Amniotic epithelial cell (primary cell): ENCODE data around the gene SCUBE1.

Experiments used
- DNase-seq: peaks from one replicate; pipeline ENCODE4 v3.0.0-alpha.2; 2010; ENCODE audit warnings: low read depth

Gene SCUBE1

DNA sequence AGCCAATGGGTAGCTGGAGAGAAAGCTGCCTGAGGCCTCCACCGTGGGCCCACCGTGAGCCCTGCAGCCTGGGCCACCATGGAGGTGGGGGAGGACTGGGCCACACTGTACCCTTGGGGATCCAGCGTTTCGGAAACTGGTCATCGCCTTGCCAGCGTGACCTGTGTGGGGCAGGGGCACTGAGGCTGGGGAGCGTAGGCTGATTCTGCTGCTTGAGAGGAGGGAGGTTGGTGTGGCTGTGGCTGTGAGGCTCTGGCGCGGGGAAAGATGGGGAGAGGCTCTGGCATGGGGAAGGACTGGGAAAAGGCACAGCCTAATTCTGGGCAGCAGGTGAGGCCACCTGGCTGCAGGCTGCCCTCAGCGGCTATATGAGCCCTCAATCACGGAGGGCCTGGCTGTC lies 143.6 kb downstream of the SCUBE1 start:
- DNase-seq = no peak

DNA sequence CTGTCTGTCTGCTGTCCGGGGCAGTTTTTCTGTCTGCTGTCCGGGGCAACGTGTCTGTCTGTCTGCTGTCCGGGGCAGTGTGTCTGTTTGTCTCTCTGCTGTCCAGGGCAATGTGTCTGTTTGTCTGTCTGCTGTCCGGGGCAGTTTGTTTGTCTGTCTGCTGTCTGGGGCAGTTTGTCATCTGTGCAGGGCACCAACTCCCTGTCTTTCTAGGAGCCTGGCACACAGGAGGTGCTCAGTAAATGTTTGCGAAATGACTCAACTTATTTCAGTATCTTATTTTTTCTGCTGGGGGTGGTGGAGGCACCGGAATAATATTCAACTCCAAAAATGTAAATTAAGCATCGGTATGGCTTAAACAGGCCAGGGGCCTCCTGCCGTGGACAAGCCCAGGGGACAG lies 144.2 kb downstream of the SCUBE1 start:
- no peak for DNase-seq

DNA sequence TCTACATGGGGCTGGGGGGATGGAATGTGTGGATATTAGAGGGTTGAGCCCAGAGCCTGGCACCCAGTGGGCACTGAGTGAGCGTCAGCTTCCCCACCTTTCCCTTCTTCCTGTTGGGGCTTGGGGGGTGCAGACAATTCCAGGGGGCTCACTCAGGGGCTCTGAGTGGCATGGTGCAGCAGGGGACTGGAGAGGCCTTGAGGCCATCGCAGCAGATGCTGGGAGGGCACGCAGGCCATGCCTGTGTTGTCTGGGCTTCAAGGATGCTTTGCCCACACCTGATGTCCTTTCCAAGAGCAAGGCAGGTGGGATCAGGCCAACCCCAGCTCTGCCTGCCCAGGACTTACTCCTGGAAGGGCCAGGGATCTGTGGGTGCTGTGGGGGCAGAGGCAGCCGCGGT lies 145.0 kb downstream of the SCUBE1 start:
- DNase-seq = no peak

DNA sequence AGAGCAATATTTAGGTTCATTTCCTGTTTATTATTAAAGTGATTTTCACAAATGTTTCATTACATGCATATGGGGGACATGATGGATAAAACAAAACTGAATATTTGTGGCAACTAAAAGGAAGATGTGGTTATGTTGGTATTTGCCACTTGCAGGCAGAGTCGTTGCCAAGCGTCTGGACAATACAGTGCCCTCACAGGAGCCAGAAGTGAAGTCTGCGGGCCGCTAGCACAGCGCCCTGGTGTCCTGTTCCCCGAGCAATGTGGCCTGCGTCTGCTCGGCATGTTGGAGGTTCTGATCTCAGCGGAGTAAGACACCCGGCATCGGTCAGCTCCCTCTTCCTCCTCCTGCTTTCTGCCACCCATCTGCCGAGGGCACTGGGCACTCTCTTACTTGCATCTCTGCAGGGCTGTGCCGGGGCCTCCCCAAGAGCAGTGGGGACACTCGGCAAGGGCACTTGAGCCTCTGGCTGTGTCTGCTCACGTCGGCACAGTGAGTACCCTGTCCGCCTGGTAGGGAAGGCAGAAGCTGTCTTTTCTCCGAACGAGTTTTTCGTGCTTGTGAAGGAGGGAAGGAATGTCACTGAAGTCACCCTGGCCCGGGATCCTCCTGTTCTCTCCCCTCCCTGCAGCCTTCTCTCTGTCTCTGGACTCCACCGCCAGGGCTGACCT lies 145.8 kb downstream of the SCUBE1 start:
- DNase-seq = no peak

DNA sequence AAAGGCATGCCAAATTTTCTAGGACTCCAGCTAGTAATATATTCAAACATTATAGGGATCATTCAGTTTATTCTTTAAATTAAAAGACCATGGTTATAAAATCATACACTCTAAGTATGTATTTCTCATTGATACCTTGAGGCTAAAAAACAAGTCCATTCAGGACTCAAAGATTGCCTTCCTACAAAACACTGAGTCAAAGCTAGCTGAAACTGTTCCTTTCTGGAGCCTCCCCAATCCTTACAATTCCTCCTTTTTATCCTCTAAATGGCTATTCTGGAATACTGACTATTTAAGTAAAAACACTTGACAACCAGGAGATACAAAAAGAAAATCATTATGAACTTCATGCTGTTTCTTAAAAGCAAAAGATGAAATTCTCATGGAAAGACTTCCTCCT lies 151.3 kb downstream of the SCUBE1 start:
- DNase-seq = no peak

DNA sequence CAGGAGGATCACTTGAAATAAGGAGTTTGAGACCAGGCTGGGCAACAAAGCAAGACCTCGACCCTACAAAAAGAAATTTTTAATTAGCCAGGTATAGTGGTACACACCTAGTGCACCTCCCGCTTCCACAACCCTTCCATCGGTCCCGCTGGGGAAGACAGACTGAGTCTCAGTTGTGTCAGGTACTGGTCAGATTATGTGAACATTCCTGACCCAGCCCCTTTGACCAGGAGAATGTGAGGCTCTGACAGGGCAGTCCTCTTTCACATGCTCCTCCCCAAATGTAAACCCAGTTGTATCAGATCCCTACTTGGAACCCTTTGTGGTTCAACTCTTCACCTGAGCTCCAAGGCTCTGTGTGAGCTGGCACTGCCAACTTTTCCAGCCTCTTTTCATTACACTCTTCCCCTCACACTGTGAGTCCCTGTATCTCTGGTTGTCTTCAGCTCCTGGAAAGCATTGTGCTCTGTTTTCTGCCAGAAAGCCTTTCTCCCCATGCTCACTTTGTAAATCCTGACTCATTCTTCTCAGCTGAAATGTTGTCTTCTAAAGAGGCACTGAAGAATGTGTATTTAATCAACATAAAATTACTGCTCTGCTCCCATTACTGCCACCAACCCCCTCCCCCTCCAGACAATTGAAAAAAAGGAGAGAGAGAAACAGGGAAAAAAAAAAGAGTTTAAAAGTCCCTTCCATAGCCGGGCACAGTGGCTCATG lies 154.2 kb downstream of the SCUBE1 start:
- no peak for DNase-seq

DNA sequence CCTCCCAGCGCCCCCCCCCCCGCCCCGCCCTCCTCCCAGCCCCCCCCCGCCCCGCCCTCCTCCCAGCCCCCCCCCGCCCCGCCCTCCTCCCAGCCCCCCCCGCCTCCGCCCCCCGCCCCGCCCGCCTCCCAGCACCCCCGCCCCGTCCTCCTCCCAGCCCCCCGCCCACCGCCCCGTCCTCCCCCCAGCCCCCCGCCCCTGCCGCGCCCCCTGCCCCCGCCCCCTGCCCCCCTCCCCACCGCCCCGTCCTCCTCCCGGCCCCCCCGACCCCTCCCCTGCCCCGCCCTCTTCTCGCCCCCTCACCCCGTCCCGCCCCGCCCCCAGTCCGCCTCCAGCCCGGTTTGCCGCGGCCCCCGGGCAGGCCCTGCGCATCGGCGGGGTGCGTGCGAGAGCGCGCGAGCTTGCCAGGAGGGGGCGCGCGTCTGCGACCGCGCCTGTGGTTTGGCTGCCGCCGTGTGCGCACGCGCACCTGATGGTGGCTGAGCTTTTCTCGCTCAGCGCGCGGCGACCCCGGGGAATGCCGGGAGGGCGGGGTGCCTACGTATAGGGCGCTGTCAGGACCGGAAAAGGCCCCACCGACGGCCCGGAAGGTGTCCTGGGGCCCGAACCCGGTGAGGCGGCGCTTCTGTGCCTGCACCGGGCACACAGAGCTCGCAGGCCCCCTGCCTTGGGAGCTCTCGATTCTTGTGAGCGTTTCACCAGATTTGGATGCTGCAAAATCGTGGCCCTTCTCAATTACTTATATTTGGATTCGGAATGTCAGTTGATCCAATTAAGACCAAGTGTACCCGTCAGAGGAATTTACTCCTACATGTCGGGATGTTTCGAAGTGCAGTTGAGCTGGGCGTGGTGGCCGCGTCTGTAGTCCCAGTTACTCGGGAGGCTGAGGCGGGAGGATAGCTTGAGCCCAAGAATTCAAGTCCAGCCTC lies 155.7 kb downstream of the SCUBE1 start:
- peak; percentile 90 for DNase-seq

DNA sequence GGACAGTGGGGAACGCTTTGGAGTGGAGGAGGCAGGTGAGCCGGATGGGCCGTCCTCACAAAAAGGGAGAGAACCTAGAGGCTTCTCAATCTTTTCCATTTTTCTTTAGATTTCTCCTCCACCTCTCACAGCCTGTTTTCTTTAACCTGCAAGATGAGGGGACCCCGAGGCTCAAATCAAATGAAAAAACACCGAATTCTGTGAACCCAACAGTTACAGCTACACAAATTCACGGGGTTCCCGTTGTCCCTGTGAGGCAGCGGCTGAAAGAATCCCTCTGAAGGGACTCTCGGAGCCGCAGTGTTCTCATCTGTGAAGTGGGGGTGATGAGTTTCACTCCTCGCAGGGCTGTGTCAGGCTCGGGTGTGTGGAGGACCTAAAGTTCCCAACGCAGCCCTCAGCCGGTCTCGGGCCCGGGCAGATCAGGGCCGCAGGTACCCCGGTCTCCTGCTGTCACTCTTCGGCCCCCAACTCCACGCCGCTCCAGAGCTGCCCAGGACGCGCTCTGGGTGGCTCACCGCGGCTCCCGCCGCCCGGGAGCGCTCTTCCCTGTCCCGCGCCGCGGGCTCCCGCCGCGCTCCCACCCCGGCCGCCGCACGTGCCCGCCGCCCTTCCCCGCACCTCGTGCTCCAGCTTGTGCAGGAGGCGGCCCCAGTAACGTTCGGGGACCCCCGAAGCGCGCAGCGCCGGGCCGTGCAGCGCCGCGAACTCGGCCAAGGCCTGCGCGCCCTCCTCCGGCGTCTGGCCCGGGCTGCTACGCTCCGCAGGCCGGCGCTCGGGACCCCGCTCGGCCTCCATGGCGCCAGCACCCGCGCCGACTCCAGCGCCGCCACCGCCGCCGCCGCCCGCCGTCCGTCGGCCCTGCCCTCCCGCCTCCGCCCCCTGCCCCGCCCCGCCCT lies 156.7 kb downstream of the SCUBE1 start, which contains the start of gene TTLL12:
TTLL12 (minus strand) TSS at position 863 of the 899 bp plus-strand sequence; CDS start at position 798, 65 bp downstream.
- no peak for DNase-seq

DNA sequence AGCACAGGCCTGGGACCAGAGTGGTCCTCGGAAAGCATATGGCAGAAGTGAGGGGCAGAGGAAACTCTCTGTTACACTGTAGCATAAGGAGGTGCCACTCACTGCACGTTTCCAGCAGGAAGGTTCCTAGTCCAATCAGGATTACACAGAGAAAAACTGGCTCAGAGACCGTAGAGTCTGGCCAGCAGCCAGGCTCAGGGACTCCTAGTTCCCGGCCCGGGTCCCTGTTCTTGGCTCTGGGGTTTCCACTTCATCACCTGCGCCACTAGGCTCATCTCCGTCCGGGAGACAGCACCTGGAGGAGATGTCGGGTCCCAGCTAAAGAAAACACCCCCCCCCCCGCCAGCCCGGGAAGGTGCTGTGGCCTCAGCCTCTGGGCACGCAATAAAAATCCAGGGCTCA lies 157.3 kb downstream of the SCUBE1 start:
- peak; percentile 33 for DNase-seq

DNA sequence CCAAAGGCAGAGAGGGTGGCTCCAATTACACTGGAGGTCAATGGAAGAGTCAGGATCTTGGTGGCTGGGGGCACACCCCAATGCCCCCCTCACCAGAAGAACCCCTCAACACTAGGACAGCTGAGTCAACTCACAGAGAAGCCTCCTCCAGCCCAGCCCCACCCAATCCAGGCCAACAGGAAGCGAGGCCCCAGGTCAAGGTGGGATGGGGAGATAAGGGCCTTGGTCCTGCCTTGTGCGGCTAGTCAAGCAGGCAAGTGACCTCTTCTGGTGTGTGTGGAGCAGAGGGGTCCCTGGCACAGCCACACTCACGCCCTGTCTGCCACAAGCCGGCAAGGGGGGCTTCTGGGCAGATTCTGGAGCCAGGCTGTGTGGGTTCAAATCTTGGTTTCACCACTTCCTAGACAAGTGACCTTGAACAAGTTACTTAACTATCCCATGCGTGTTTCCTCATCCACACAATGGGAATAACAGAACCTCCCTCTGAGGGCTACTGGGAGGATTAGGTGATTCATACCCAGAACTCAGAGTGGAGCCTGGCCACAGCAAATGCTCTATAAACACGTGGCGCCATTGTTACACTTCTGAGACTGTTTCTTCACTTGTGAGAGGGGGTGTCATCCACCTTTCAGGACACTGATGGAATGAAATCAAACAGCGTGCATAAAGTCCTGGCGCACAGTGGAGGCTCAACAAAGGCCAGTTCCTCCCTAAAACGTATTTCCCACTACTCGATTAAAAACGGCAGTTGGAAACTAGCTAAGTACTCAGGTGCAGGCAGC lies 159.5 kb downstream of the SCUBE1 start:
- DNase-seq = peak; percentile 97

DNA sequence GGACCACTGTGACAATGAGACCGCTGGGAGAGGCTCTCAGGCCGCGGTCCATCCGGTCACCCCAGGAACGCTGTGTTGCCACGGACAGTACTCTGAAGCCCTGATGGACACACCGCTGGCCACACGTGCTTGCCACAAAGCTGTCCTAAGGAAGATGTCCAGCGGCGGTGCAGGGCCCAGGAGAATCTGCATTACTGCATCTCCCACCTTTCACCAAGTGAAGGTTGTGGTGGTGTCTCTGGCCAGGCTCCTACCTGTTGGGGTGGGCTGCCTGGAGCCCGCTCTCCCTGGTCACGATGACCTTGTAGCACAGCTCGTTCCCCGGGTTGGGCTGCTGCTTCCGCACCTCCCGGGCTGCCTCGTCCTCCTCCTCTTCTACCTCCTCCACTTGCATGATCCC lies 160.4 kb downstream of the SCUBE1 start:
- DNase-seq = no peak

DNA sequence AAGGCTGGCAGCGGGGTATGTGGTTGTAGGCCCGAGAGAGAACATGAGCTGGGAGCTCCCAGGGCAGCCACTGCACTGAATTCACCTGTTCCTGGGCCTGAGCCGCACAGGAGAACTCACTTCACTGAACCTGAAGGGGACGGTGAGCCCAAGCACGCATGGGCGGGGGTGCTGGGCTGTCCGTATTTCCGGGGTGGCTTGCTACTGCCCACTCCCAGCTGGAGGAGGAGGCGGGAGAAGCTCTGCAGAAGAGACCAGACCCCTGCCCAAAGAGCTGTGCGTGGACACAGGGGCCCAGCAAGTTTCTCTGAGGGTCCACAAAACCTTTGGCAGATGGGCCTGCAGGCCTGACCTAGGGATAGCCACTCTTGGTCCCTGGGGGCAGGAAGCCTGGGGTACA lies 161.1 kb downstream of the SCUBE1 start:
- DNase-seq = no peak

DNA sequence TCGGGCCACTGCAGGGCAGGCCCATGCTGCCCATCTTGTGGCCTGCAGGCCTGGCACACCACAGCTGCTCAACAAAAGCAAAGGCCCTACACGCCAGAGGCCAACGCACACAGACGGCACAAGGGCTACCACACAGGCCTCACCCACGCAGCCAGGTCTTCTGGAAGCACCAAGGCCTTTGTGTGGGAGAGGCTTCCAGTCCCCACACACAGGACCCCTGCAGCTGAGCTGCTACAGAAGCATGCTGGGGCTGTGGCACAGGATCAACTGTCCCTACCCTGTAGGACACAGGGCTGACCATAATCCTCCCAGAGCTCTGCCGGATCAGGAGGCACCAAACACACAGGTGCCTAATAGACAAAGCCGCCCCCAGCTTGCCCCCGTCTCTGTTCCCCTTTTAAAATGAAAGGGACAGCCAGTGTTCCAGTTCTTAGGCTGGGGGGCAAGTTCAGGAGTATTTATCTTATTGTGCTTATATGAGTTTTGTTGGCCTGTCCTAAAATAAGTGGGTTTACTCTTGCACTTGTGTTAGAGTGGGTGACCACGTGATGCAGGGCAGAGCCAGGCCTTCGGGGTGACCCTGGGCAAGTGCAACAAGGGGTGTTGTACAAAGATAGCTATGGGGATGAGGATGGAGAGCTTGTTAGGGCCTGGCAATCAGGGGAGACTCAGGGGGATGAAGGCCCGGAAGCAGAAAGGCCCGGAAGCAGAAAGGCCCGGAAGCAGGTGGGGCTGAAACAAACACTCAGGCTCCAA lies 161.7 kb downstream of the SCUBE1 start:
- no peak for DNase-seq

DNA sequence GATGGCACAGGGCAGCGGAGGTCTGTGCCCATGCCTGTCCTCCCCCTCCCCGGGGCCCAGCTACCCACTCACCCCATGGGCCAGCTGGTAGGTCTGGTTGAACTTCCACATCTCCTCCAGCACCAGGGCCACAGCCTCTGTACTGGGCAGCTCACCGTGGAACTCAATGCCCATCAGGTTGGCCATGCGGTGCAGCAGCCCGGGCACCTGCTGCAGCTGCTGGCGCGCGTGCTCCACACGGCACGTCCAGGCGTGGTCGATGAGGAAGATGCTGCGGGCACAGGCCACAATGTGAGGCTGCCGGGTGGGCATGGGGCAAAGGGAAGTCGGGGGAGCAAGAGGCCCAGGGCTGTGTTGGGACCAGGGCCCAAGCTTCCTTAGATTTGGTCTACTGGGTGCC lies 162.5 kb downstream of the SCUBE1 start:
- DNase-seq = no peak

DNA sequence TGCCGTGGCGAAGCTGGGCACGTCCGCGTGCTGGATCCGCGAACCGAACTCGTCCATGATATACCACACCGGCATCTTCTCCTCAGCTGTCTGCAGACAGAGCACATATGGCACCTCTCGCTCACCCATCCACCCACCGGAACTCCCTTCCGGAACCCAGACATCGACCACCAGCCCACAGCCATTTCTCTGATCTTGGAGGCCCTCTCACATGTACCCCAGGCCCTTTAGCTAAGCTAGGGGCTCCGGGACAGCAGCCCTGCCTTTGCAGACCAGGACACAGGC lies 163.3 kb downstream of the SCUBE1 start:
- DNase-seq = no peak

DNA sequence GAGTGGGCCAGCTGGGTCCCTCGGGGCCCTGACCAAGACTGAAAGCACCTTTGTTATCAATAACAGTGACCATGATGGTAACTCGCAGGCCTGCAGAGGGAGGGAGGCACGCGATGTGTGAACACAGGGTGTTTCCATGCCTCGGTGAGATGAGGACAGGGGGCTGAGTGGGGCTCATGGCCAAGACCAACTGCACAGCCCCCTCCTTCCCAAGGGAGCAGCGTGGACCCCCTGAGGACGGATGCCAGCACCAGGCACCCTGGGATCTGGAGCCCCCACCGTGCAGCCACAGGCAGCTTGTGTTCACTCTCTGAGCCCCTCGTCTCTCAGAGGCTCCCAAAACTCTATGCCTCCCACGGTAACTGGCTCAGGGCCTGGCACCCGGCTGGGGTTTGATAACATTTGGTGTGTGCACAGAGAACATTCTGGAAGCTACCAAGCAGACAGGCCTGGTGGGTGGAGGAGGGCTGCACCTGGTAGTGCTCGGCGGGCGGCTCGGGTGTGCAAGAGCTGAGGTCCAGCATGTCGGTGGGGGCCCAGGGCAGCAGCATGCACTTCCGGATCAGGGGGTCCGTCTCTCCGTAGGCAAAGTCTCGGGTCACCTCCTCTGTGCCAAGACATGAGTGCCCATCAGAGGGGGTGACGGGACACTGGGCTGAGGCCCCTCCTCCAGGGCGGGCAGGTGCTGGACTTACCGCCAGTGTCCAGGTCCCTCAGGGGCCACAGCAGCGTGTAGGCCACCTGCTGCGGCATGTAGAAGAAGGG lies 163.8 kb downstream of the SCUBE1 start:
- no peak for DNase-seq

DNA sequence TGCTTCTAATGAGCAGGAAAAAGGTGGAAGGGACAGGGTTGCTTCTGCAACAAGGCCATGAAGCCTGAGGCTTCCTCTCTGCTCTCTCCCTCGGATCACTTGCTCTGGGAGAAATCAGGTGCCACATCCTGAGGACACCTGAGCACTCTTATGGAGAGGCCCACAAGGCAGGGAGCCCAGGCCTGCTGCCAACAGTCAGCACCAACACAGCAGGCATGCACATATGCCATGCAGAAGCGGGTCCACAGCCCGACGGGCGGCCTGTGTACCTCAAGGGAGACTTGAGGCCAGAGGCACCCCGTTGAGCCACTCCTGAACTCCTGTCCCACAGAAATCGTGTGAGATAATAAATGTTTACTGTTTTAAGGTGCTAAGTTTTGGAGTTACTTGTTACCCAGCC lies 165.7 kb downstream of the SCUBE1 start:
- no peak for DNase-seq

DNA sequence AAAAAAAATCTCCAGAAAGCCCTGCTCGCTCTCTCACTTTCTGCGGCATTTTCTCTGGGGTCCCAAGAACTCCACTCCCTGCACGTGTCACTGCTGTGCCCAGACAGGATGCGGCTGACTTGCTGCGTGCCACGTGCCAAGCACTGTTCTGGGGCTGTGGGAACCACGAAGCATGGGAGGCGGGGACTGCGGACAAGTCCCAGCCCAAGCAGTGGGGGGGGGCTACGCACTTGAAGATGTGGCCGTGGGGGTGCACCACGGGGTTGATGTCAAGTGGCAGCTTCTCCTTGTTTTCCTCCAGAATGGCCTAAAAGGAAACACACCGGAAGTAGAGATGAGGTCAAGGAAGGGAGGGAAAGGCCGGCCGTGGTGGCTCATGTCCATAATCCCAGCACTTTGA lies 167.1 kb downstream of the SCUBE1 start:
- DNase-seq = no peak

DNA sequence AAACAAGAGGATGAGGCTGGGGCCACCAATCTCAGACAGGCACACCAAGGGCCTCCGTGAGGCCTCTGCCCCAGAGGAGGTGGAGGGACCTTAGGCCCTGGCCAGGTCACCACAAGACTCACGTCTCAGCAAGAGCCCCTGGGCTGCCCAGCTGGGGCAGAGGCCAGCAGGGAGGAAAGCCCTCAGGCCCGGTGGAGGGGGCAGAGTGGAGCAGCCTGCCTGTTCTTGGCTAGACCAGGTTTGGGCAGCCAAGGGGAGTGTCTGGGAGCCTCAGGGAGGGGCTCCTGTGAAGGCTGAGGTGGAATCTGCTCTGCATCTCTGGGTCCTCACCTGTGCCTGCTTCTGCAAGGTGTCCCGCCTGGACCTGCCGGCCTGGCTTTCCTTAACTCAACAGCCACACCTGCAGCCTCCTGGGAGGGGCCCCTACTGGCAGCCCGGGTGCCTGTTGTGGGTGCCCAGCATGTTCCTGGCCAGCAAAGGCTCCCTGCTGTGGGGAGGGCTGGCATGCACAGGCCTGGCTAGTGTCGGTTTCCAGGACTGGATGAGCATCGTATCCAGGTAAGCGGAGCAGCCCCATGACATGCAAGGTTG lies 168.1 kb downstream of the SCUBE1 start:
- no peak for DNase-seq
